GM20000 (cell line): Measurements from ENCODE around the gene C1orf35.

Source experiments
- DNase-seq: peaks from one replicate; pipeline ENCODE4 v3.0.0; 2012; ENCODE audit warnings: low spot score
- TF ChIP-seq, protein P1 (sequence below): IDR thresholded peaks from 2 replicates; pipeline ENCODE4 v1.5.1; 2012; ENCODE audit warnings: mild to moderate bottlenecking, control low read depth; ENCODE audit errors: extremely low read depth, missing control alignments

The C1orf35 gene

DNA sequence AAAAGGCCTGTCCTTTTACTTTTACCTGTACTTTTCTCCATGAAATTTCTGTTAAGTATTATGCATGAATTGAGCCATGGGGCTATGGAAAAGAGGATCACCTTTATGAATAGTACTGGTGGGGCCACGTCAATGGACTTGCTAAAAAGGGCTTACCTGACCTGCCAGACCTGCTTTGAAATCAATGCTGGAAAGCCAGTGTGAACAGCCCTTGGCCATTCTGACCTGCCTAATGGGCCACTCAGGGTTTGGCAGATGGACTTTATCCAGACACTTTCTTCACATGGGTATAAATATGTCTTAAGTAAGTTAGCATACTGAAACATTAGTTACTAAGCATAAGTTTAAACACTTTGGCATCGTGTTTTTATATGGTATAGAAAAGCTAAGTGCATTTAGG, 28.6 kb upstream of the C1orf35 start:
- TF ChIP-seq, protein P1, sequence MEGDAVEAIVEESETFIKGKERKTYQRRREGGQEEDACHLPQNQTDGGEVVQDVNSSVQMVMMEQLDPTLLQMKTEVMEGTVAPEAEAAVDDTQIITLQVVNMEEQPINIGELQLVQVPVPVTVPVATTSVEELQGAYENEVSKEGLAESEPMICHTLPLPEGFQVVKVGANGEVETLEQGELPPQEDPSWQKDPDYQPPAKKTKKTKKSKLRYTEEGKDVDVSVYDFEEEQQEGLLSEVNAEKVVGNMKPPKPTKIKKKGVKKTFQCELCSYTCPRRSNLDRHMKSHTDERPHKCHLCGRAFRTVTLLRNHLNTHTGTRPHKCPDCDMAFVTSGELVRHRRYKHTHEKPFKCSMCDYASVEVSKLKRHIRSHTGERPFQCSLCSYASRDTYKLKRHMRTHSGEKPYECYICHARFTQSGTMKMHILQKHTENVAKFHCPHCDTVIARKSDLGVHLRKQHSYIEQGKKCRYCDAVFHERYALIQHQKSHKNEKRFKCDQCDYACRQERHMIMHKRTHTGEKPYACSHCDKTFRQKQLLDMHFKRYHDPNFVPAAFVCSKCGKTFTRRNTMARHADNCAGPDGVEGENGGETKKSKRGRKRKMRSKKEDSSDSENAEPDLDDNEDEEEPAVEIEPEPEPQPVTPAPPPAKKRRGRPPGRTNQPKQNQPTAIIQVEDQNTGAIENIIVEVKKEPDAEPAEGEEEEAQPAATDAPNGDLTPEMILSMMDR = no peak
- no peak for DNase-seq

GRCh38 chr1:228125185-228125584, 22.1 kb upstream of the C1orf35 start:
- DNase-seq = no peak
- TF ChIP-seq, protein P1 = no peak

GRCh38 chr1:228123505-228123904, 20.4 kb upstream of the C1orf35 start:
- TF ChIP-seq, protein P1 = no peak
- no peak for DNase-seq

- TF ChIP-seq, protein P1 = no peak
- no peak for DNase-seq
Observed at GRCh38 chr1:228122921-228123441, 19.9 kb upstream of the C1orf35 start.

DNA sequence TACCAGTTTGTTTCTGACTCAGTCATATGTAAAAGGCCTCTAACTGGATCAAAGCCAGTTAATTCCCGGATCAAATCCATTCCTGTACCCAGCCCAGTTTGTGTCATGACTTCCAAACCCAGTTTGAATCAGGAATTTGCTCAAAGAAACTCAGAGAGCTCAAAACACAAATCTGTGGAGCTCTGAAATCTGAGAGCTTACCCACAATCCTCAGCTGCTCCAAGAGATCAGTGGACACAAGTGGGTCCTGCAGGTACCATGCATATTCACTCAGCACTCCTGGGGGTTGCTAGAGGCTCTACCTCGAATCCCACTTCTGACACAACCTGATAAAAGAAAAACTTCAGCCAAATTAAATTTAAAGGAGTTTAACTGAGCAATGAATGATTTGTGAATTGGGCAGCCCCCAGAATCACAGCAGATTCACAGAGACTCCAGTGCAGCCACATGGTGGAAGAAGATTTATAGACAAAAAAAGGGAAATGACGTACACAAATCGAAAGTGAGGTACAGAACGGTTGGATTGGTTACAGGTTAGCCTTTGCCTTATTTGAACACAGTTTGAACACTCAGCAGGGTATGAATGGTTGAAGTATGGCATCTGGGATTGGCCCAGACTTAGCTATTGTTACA, 17.8 kb upstream of the C1orf35 start:
- TF ChIP-seq, protein P1 = no peak
- no peak for DNase-seq

GRCh38 chr1:228120351-228120750, 17.2 kb upstream of the C1orf35 start:
- no peak for DNase-seq
- TF ChIP-seq, protein P1 = no peak

- TF ChIP-seq, protein P1 = no peak
- no peak for DNase-seq
Observed at GRCh38 chr1:228118040-228118439, 14.9 kb upstream of the C1orf35 start.
